ENCODE data around the gene PPIL4.

Gene PPIL4

GRCh38 chr6:149563203-149563927 is 17.5 kb upstream of the PPIL4 start:
- no peaks in the 10 kb centered on the region for H3K27me3 Mint-ChIP-seq
- no peak overlapping the region for H3K4me3 Mint-ChIP-seq
- H3K27ac Mint-ChIP-seq (ENCODE audit: low read depth): no peak overlapping the region
- peaks cover 9% of the 10 kb centered on the region for H3K4me1 Mint-ChIP-seq
- no peaks in the 10 kb centered on the region for H3K9me3 Mint-ChIP-seq
- H3K36me3 Mint-ChIP-seq (ENCODE audit: insufficient read depth): peaks cover 11% of the 10 kb centered on the region
- no peak for ATAC-seq (replicated peaks; ENCODE audit: extremely low read depth, poor library complexity, severe bottlenecking)
- no peak for DNase-seq (ENCODE audit: low spot score in 2 of 2)

GRCh38 chr6:149560736-149561135 is 14.9 kb upstream of the PPIL4 start:
- no peaks in the 10 kb centered on the region for H3K4me1 Mint-ChIP-seq
- DNase-seq (ENCODE audit: low spot score in 2 of 2) (no peak), ATAC-seq (replicated peaks; ENCODE audit: extremely low read depth, poor library complexity, severe bottlenecking) (no peak)
- H3K4me3 Mint-ChIP-seq: no peak overlapping the region
- H3K27ac Mint-ChIP-seq (ENCODE audit: low read depth): no peak overlapping the region
- peaks cover 10% of the 10 kb centered on the region for H3K27me3 Mint-ChIP-seq
- no peaks in the 10 kb centered on the region for H3K9me3 Mint-ChIP-seq
- H3K36me3 Mint-ChIP-seq (ENCODE audit: insufficient read depth): peaks cover 4% of the 10 kb centered on the region

DNA sequence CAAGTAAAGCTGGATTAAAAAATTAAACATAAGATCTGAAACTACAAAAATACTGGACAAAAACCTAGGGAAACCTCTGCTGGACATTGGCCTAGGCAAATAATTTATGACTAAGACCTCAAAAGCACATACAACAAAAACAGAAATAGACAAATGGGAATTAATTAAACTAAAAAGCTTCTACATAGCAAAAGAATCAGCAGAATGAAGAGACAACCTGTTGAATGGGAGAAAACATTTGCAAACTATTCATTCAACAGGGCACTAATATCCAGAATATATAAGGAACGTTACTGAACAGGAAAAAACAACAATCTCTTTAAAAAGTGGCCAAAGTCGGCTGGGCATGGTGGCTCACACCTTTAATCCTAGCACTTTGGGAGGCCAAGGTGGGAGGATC is 13.5 kb upstream of the PPIL4 start:
- H3K36me3 Mint-ChIP-seq (ENCODE audit: insufficient read depth): no peaks in the 10 kb centered on the region

DNA sequence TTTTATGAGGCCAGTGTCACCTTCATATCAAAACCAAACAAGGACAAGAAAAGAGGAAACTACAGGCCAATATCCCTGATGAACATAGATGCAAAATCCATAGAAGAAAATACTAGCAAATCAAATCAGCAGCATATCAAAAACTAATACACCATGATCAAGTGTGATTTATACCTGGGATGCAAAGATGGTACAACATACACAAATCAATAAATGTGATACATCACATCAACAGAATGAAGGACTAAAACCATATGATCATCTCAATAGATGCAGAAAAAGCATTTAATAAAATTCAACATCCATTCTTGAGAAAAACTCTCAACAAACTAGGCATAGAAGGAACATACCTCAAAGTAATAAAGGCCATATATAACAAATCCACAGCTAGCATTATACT is 12.2 kb upstream of the PPIL4 start:
- H3K9me3 Mint-ChIP-seq: no peaks in the 10 kb centered on the region
- no peak overlapping the region for H3K4me3 Mint-ChIP-seq
- H3K36me3 Mint-ChIP-seq (ENCODE audit: insufficient read depth): no peaks in the 10 kb centered on the region
- ATAC-seq (replicated peaks; ENCODE audit: extremely low read depth, poor library complexity, severe bottlenecking) (no peak), DNase-seq (ENCODE audit: low spot score in 2 of 2) (no peak)
- no peaks in the 10 kb centered on the region for H3K4me1 Mint-ChIP-seq
- H3K27me3 Mint-ChIP-seq: peaks cover 32% of the 10 kb centered on the region
- H3K27ac Mint-ChIP-seq (ENCODE audit: low read depth): no peak overlapping the region

More for the DNA sequence above, 13.5 kb upstream of the PPIL4 start:
- ATAC-seq (replicated peaks; ENCODE audit: extremely low read depth, poor library complexity, severe bottlenecking) (no peak), DNase-seq (ENCODE audit: low spot score in 2 of 2) (no peak)
- Mint-ChIP-seq H3K27me3 (peaks cover 22% of the 10 kb centered on the region), H3K4me3 (no peak overlapping the region), H3K9me3 (no peaks in the 10 kb centered on the region), H3K27ac (ENCODE audit: low read depth) (no peak overlapping the region), H3K4me1 (no peaks in the 10 kb centered on the region)

DNA sequence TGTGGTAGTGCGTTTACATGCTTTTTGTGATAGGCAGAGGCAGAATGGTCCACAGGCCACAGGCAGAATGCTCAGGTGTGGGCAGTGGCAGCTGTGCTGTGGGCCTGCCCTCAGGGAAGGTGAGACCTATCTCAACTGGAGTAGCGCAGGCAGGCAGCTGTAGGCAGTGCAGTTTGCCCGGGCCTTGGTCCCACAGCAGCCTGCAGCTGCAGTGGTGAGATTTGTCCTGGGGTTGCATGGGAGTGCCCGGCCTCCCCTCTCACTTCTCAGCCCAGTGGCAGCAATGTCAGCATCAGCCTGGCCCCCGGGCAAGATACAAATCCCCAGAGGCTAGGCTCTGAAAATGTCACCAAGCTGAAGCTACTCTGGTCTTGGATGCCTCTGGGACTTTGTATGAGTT is 6.1 kb upstream of the PPIL4 start:
- ATAC-seq (replicated peaks; ENCODE audit: extremely low read depth, poor library complexity, severe bottlenecking): no peak
- no peaks in the 10 kb centered on the region for H3K9me3 Mint-ChIP-seq
- H3K27ac Mint-ChIP-seq (ENCODE audit: low read depth): no peak overlapping the region
- peaks cover 41% of the 10 kb centered on the region for H3K27me3 Mint-ChIP-seq
- H3K4me1 Mint-ChIP-seq: peaks cover 5% of the 10 kb centered on the region
- DNase-seq (ENCODE audit: low spot score in 2 of 2): no peak
- no peak overlapping the region for H3K4me3 Mint-ChIP-seq
- peaks cover 6% of the 10 kb centered on the region for H3K36me3 Mint-ChIP-seq (ENCODE audit: insufficient read depth)

DNA sequence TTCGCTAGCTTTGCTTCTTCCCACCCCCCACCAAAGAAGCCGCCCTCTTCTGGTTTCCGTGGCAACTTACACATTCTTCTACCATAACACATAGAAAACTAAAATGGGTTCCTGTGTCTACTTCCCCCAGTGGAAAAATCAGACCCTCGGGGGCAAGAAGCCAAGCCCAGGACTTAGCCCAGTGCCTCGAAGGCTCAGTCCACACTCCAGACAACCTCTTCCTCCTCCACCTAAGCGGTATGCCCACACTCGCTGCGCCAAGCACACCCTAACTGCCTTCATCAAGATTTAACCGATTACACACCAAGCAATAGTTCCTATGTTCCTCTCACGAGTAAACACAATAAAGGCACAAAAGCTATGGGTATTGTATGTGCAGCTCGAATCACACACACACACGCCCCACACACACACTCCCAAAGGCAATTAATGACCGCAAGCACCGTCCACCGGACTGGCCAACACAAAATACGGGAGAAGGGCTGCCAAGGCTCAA is 537 bp downstream of the PPIL4 start:
- ATAC-seq (replicated peaks; ENCODE audit: extremely low read depth, poor library complexity, severe bottlenecking): peak; percentile 73
- H3K4me1 Mint-ChIP-seq: peaks cover 42% of the 10 kb centered on the region
- no peaks in the 10 kb centered on the region for H3K9me3 Mint-ChIP-seq
- DNase-seq (ENCODE audit: low spot score in 2 of 2): peak; percentile 52 to 73
- no peaks in the 10 kb centered on the region for H3K27me3 Mint-ChIP-seq
- H3K36me3 Mint-ChIP-seq (ENCODE audit: insufficient read depth): peaks cover 33% of the 10 kb centered on the region
- peak overlapping the region; percentile 92 for H3K4me3 Mint-ChIP-seq
- H3K27ac Mint-ChIP-seq (ENCODE audit: low read depth): peak overlapping the region; percentile 98

GRCh38 chr6:149544646-149545257 is 1.1 kb downstream of the PPIL4 start:
- H3K27me3 Mint-ChIP-seq: no peaks in the 10 kb centered on the region
- H3K36me3 Mint-ChIP-seq (ENCODE audit: insufficient read depth): peaks cover 37% of the 10 kb centered on the region
- H3K4me3 Mint-ChIP-seq: peak overlapping the region; percentile 92
- H3K27ac Mint-ChIP-seq (ENCODE audit: low read depth): peak overlapping the region; percentile 98
- H3K4me1 Mint-ChIP-seq: peaks cover 42% of the 10 kb centered on the region
- DNase-seq (ENCODE audit: low spot score in 2 of 2): no peak
- ATAC-seq (replicated peaks; ENCODE audit: extremely low read depth, poor library complexity, severe bottlenecking): no peak
- no peaks in the 10 kb centered on the region for H3K9me3 Mint-ChIP-seq

DNA sequence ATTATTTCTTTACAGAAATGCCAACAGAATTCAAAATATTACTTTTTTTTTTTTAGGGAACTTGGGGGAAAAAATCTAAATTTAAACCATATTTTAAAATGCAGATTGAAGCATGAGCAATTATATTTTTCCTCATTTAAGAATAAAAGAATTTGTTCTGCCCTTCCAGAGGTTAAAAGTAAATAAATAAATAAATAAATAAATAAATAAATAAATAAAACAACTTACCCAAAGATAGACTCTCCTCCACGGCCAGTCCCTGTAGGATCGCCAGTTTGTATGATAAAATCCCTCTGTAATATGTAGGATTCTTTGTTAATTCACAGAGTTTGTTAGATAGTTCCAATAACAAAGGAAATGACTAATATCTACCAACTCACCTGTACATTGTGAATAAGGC is 4.7 kb downstream of the PPIL4 start:
- Mint-ChIP-seq H3K4me3 (no peak overlapping the region), H3K27ac (ENCODE audit: low read depth) (no peak overlapping the region), H3K4me1 (peaks cover 41% of the 10 kb centered on the region), H3K27me3 (no peaks in the 10 kb centered on the region), H3K9me3 (no peaks in the 10 kb centered on the region), H3K36me3 (ENCODE audit: insufficient read depth) (peaks cover 62% of the 10 kb centered on the region)
- no peak for DNase-seq (ENCODE audit: low spot score in 2 of 2)
- ATAC-seq (replicated peaks; ENCODE audit: extremely low read depth, poor library complexity, severe bottlenecking): no peak

DNA sequence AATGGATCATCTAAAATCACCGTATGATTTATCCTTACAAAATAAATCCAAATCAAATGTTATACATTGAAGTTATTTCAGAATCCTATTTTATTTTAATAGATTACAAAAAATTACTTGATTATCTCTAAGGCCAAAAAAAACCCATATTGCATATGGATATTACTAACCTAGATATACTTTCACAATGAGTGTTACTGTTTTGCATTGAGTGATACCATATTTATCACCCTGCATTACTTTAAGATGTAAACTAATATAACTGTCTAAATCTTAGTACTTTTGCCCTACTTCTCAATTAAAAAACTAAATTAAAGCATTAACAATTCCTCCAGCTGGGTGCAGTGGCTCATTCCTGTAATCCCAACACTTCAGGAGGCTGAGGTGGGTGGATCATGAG is 11.1 kb downstream of the PPIL4 start:
- Mint-ChIP-seq H3K27me3 (no peaks in the 10 kb centered on the region), H3K4me1 (peaks cover 8% of the 10 kb centered on the region), H3K4me3 (no peak overlapping the region), H3K27ac (ENCODE audit: low read depth) (no peak overlapping the region), H3K9me3 (no peaks in the 10 kb centered on the region), H3K36me3 (ENCODE audit: insufficient read depth) (peaks cover 80% of the 10 kb centered on the region)
- DNase-seq (ENCODE audit: low spot score in 2 of 2): no peak
- ATAC-seq (replicated peaks; ENCODE audit: extremely low read depth, poor library complexity, severe bottlenecking): no peak

- no peak overlapping the region for H3K4me3 Mint-ChIP-seq
- H3K36me3 Mint-ChIP-seq (ENCODE audit: insufficient read depth): peaks cover 70% of the 10 kb centered on the region
- DNase-seq (ENCODE audit: low spot score in 2 of 2) (no peak), ATAC-seq (replicated peaks; ENCODE audit: extremely low read depth, poor library complexity, severe bottlenecking) (no peak)
- peak overlapping the region; percentile 44 for H3K27ac Mint-ChIP-seq (ENCODE audit: low read depth)
- peaks cover 8% of the 10 kb centered on the region for H3K4me1 Mint-ChIP-seq
- H3K9me3 Mint-ChIP-seq: no peaks in the 10 kb centered on the region
- no peaks in the 10 kb centered on the region for H3K27me3 Mint-ChIP-seq
Measured at GRCh38 chr6:149529650-149530049, 16.2 kb downstream of the PPIL4 start.

DNA sequence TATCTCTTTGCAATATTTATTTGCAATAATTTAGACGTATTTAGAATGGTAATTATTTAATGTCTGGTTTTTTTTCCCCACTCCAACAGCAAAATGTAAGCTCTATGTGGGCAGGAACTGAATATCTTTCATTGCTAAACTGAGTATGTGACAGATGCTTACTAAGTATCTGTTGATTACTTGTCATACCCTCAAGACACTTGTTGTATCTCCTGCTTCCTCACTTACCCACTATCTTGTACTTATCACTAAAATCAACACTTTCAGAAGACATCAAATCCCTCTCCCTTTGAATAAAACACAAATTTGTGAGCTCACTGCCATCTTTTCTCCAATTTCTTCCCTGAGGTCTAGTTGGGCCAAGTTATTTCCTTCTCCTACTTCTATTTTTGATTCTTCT is 30.3 kb downstream of the PPIL4 start:
- H3K36me3 Mint-ChIP-seq (ENCODE audit: insufficient read depth): peaks cover 31% of the 10 kb centered on the region
- peak overlapping the region; percentile 89 for H3K27ac Mint-ChIP-seq (ENCODE audit: low read depth)
- no peaks in the 10 kb centered on the region for H3K9me3 Mint-ChIP-seq
- H3K27me3 Mint-ChIP-seq: no peaks in the 10 kb centered on the region
- H3K4me1 Mint-ChIP-seq: peaks cover 24% of the 10 kb centered on the region
- DNase-seq (ENCODE audit: low spot score in 2 of 2) (no peak), ATAC-seq (replicated peaks; ENCODE audit: extremely low read depth, poor library complexity, severe bottlenecking) (no peak)
- no peak overlapping the region for H3K4me3 Mint-ChIP-seq

- H3K9me3 Mint-ChIP-seq: no peaks in the 10 kb centered on the region
- H3K27me3 Mint-ChIP-seq: no peaks in the 10 kb centered on the region
- peaks cover 22% of the 10 kb centered on the region for H3K36me3 Mint-ChIP-seq (ENCODE audit: insufficient read depth)
- no peak overlapping the region for H3K4me3 Mint-ChIP-seq
- no peak for ATAC-seq (replicated peaks; ENCODE audit: extremely low read depth, poor library complexity, severe bottlenecking)
- no peak for DNase-seq (ENCODE audit: low spot score in 2 of 2)
- H3K4me1 Mint-ChIP-seq: peaks cover 28% of the 10 kb centered on the region
- no peak overlapping the region for H3K27ac Mint-ChIP-seq (ENCODE audit: low read depth)
Measured at GRCh38 chr6:149513915-149514314, 31.9 kb downstream of the PPIL4 start.

DNA sequence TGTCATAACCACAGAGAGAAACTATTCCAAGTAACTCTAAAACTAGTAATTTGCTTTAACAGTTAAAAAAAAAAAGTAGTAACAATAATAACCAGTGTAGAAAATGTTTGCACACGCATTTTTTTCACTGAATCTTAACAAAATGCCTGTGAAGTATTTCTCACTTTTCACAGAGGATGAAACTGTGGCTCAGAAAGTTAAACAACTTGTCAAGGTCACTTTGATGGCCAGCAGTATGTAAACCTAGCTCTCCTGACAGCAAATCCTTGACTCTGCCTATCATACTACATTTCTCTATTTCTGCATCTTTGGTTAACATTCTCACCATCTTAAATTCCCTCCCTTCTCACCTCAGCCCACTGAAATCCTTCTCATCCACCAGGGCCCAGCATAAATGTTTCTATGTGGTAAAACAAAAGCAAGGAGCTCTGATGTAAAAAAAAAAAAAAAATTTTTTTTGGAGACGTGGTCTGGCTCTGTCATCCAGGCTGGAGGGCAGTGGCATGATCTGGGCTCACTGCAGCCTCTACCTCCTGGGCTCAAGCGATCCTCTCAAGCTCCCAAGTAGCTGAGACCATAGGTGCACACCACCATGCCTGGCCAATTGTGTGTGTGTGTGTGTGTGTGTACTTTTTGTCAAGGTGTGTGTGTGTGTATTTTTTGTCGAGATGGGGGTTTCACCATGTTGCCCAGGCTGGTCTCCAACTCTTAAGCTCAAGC is 34.9 kb downstream of the PPIL4 start:
- no peak for DNase-seq (ENCODE audit: low spot score in 2 of 2)
- H3K36me3 Mint-ChIP-seq (ENCODE audit: insufficient read depth): peaks cover 15% of the 10 kb centered on the region
- no peak for ATAC-seq (replicated peaks; ENCODE audit: extremely low read depth, poor library complexity, severe bottlenecking)
- H3K27me3 Mint-ChIP-seq: no peaks in the 10 kb centered on the region
- no peaks in the 10 kb centered on the region for H3K9me3 Mint-ChIP-seq
- H3K4me3 Mint-ChIP-seq: no peak overlapping the region
- peaks cover 24% of the 10 kb centered on the region for H3K4me1 Mint-ChIP-seq
- H3K27ac Mint-ChIP-seq (ENCODE audit: low read depth): peak overlapping the region; percentile 25

Measured in central memory CD8-positive, alpha-beta T cell (primary cell).